ENCODE data around the gene HDAC4.
A peak's percentile ranks its signal among the peaks of the same experiment; 100 is the strongest.
"Not testable (repeated sequence)": the region's sequence is repeated elsewhere in the genome, so short reads cannot be mapped to it uniquely, and the experiment has no call there.

Gene HDAC4

GRCh38 chr2:239177325-239177724 is 223.5 kb downstream of the HDAC4 start:
- no peak for TF ChIP-seq CTCF (IDR thresholded peaks at IDR 0.05)
- H3K27me3 ChIP-seq = no peaks in the 10 kb centered on the region
- peaks cover 4 to 13% of the 10 kb centered on the region in 2 experiments for H3K4me1 ChIP-seq (ENCODE audit: control insufficient read depth in 1 of 2, insufficient read depth in 1 of 2, low read depth in 1 of 2, low read length in 1 of 2)
- no peaks in the 10 kb centered on the region for H3K9me3 ChIP-seq
- H3K27ac ChIP-seq = no peak overlapping the region
- H3K4me3 ChIP-seq (ENCODE audit: low read depth in 1 of 2, low read length in 1 of 2) = no peak overlapping the region
- H3K36me3 ChIP-seq = peaks cover 77% of the 10 kb centered on the region

- H3K27me3 ChIP-seq; H3K9me3 ChIP-seq; H3K4me3 ChIP-seq (ENCODE audit: low read depth in 1 of 2, low read length in 1 of 2); H3K27ac ChIP-seq: not testable (repeated sequence)
- Histone ChIP-seq H3K36me3 (peaks cover 67% of the 10 kb centered on the region), H3K4me1 (ENCODE audit: control insufficient read depth in 1 of 2, insufficient read depth in 1 of 2, low read depth in 1 of 2, low read length in 1 of 2) (peaks cover 4 to 14% of the 10 kb centered on the region in 2 experiments)
These were observed 224.5 kb downstream of the HDAC4 start for GRCh38 chr2:239176138-239176803.

DNA sequence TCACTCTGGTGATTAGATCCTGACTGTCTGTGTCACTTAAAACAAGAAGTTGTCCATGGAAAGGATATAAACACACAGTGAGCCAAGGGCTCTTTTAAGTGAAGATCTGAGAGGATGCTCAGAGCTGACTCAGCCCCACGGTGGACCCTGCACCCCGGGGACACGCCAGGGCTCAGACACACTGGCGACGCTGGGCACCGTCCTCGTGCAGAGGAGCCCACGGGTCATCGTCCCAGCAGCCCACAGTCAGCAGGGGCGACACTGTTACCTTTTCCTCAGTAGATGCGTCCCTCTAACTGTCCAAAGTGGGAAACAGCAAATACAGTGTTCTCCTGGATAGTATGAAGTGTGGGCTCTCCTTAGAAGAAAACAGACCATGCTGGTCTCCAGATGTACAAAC is 225.6 kb downstream of the HDAC4 start:
- Histone ChIP-seq H3K36me3 (peaks cover 56% of the 10 kb centered on the region), H3K27me3 (no peaks in the 10 kb centered on the region), H3K4me1 (ENCODE audit: control insufficient read depth in 1 of 2, insufficient read depth in 1 of 2, low read depth in 1 of 2, low read length in 1 of 2) (peaks cover 4 to 14% of the 10 kb centered on the region in 2 experiments), H3K4me3 (ENCODE audit: low read depth in 1 of 2, low read length in 1 of 2) (no peak overlapping the region), H3K27ac (peak overlapping the region; percentile 35), H3K9me3 (no peaks in the 10 kb centered on the region)
- no peak for TF ChIP-seq CTCF (IDR thresholded peaks at IDR 0.05)

GRCh38 chr2:239173301-239173700 is 227.5 kb downstream of the HDAC4 start:
- no peak overlapping the region for H3K4me3 ChIP-seq (ENCODE audit: low read depth in 1 of 2, low read length in 1 of 2)
- no peaks in the 10 kb centered on the region for H3K27me3 ChIP-seq
- peaks cover 53% of the 10 kb centered on the region for H3K36me3 ChIP-seq
- no peaks in the 10 kb centered on the region for H3K9me3 ChIP-seq
- H3K27ac ChIP-seq = peak overlapping the region; percentile 59
- TF ChIP-seq CTCF (IDR thresholded peaks at IDR 0.05) = no peak
- peaks cover 4 to 14% of the 10 kb centered on the region in 2 experiments for H3K4me1 ChIP-seq (ENCODE audit: control insufficient read depth in 1 of 2, insufficient read depth in 1 of 2, low read depth in 1 of 2, low read length in 1 of 2)

DNA sequence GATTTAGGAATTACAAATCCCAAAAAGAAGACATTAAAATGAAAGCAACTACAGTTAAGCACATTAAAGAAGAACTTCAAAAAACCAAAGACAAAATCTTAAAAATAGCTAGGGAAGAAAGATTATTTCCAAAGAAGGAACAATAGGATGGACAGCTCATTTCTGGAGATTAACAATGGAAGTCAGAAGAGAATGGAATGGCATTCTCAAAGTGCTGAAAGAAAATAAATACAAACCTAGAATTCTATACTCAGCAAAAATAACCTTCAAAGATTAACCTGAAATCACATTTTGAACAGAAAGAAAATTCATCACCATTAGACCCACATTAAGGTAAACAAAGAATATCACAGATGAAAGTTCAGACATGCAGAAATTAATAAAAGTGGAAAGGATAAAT is 229.2 kb downstream of the HDAC4 start:
- Histone ChIP-seq H3K27me3 (no peaks in the 10 kb centered on the region), H3K36me3 (peaks cover 55% of the 10 kb centered on the region), H3K27ac (no peak overlapping the region), H3K4me3 (ENCODE audit: low read depth in 1 of 2, low read length in 1 of 2) (no peak overlapping the region), H3K4me1 (ENCODE audit: control insufficient read depth in 1 of 2, insufficient read depth in 1 of 2, low read depth in 1 of 2, low read length in 1 of 2) (peaks cover 4 to 14% of the 10 kb centered on the region in 2 experiments), H3K9me3 (no peaks in the 10 kb centered on the region)
- TF ChIP-seq CTCF (IDR thresholded peaks at IDR 0.05) = no peak

GRCh38 chr2:239169311-239170048 is 231.3 kb downstream of the HDAC4 start:
- Histone ChIP-seq H3K27me3 (no peaks in the 10 kb centered on the region), H3K4me3 (ENCODE audit: low read depth in 1 of 2, low read length in 1 of 2) (no peak overlapping the region), H3K9me3 (no peaks in the 10 kb centered on the region), H3K27ac (no peak overlapping the region), H3K36me3 (peaks cover 46% of the 10 kb centered on the region), H3K4me1 (ENCODE audit: control insufficient read depth in 1 of 2, insufficient read depth in 1 of 2, low read depth in 1 of 2, low read length in 1 of 2) (peaks cover 10 to 22% of the 10 kb centered on the region in 2 experiments)
- TF ChIP-seq CTCF (IDR thresholded peaks at IDR 0.05) = no peak
